Thyroid gland (tissue), 4 donors: ENCODE results near the gene CAPN10.

Source experiments
- POLR2A ChIP-seq, 2 donors: fragments of 450-650 bp; IDR thresholded peaks; one replicate each; pipeline ENCODE4 v1.6.1; 2017; ENCODE audit warnings: antibody characterized with exemption in 2 of 2, mild to moderate bottlenecking in 2 of 2, moderate library complexity in 1 of 2
- TF ChIP-seq, protein P1 (sequence below), 6 experiments: fragments of 200-600 bp in 3 of 6; fragments of 450-650 bp in 3 of 6; sonication (generic) in 3 of 6; IDR thresholded peaks; one replicate each; pipeline ENCODE4 v1.5.1; 2016 to 2019; ENCODE audit warnings: antibody characterized with exemption in 6 of 6, mild to moderate bottlenecking in 2 of 6, inconsistent platforms in 1 of 6, moderate library complexity in 1 of 6

DNA sequence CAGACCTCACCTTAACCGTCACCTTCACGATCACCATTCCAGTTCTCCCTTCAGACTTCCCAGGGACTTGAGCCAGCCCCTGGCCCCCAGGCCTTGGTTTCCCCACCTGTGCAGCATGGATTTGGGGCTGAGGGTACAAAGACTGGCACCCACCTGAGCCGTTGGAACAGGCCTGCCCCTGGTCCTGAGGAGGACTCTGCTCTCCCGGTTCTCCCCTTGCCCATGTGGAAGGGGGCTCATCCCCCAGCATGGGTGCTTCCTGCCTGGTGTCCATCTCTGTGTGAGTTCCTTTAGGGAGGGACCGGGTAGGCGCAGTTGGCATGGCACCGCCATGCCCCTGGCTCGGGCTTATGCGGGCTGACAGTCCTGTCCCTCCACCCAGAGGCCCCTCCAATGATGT, 27.9 kb downstream of the CAPN10 start:
- TF ChIP-seq, protein P1, sequence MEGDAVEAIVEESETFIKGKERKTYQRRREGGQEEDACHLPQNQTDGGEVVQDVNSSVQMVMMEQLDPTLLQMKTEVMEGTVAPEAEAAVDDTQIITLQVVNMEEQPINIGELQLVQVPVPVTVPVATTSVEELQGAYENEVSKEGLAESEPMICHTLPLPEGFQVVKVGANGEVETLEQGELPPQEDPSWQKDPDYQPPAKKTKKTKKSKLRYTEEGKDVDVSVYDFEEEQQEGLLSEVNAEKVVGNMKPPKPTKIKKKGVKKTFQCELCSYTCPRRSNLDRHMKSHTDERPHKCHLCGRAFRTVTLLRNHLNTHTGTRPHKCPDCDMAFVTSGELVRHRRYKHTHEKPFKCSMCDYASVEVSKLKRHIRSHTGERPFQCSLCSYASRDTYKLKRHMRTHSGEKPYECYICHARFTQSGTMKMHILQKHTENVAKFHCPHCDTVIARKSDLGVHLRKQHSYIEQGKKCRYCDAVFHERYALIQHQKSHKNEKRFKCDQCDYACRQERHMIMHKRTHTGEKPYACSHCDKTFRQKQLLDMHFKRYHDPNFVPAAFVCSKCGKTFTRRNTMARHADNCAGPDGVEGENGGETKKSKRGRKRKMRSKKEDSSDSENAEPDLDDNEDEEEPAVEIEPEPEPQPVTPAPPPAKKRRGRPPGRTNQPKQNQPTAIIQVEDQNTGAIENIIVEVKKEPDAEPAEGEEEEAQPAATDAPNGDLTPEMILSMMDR (IDR thresholded peaks at IDR 0.05), result no peak
- no peak for TF ChIP-seq POLR2A (IDR thresholded peaks at IDR 0.05)
